GM12878 (cell line): ENCODE measurements around the gene MARVELD3. TPM values are rescaled to one million over a fixed set of nuclear protein-coding genes. Genes with fewer than 3 reads are reported as not detected.

ENCODE experiments used
- ATAC-seq: fragments of 200-7000 bp; cut with Tn5 transposase; 3 replicates; pipeline ENCODE4 v1.9.1; 2020; ENCODE audit warnings: mild to moderate bottlenecking, moderate library complexity
- BruUV-seq: library from RNA; stranded (reverse); fragments of 400-500 nt; replicated peaks from 2 replicates; lab custom pipeline; 2021; lab: Mats Ljungman, UMichigan
- CTCF ChIA-PET: fragments of 300-600 bp; sonication (Branson Sonifier 250); formaldehyde crosslinking; extraction: SDS; loops from one replicate; lab custom pipeline; 2021; ENCODE audit warnings: inconsistent platforms; lab: Yijun Ruan, JAX
- POLR2A ChIA-PET: fragments of 350-600 bp; formaldehyde crosslinking; extraction: SDS; loops from one replicate; lab custom pipeline; 2021; ENCODE audit warnings: inconsistent platforms; lab: Charles Lee
- RAD21 ChIA-PET: fragments of 300-600 bp; sonication (Branson Sonifier 250); formaldehyde crosslinking; loops from one replicate; lab custom pipeline; 2023; ENCODE audit warnings: antibody characterized with exemption; ENCODE audit not compliant: unreplicated experiment; lab: Charles Lee
- SMC1A ChIA-PET: fragments of 300-600 bp; sonication (Branson Sonifier 250); formaldehyde crosslinking; loops from one replicate; lab custom pipeline; 2023; ENCODE audit not compliant: unreplicated experiment, uncharacterized antibody; lab: Charles Lee
- DNase-seq: peaks from one replicate; pipeline ENCODE4 v3.0.0-alpha.2; 2011; ENCODE audit warnings: low read depth, low spot score
- FAIRE-seq: peaks from 3 replicates; lab custom pipeline; 2011; peaks lifted over from hg19 to GRCh38; lab: Jason Lieb, UNC
- H2AFZ ChIP-seq: 2 replicates; pipeline ENCODE4 v1.6.0; 2011; ENCODE audit warnings: low read depth, low read length, control low read depth; ENCODE audit not compliant: control insufficient read depth
- H3K27ac ChIP-seq: 2 replicates; pipeline ENCODE4 v1.5.1; 2011; ENCODE audit warnings: control low read depth; ENCODE audit not compliant: control insufficient read depth, insufficient read depth
- H3K27me3 ChIP-seq, 2 experiments: replicated peaks in 1 of 2; 2 replicates each; pipeline versions ENCODE4 v1.6.0 to v1.6.1; 2011; ENCODE audit warnings: low read length in 1 of 2; ENCODE audit not compliant: control insufficient read depth in 2 of 2, insufficient read depth in 2 of 2
- H3K36me3 ChIP-seq, 2 experiments: 2 replicates each; pipeline ENCODE4 v1.5.1; 2011; ENCODE audit warnings: low read length in 1 of 2; ENCODE audit not compliant: control insufficient read depth in 2 of 2, insufficient read depth in 2 of 2
- H3K4me1 ChIP-seq: 2 replicates; pipeline ENCODE4 v1.6.1; 2011; ENCODE audit warnings: mild to moderate bottlenecking, low read length, moderate library complexity, mixed read lengths; ENCODE audit not compliant: control insufficient read depth, insufficient read depth
- H3K4me2 ChIP-seq: 2 replicates; pipeline ENCODE4 v1.6.0; 2011; ENCODE audit warnings: control low read depth; ENCODE audit not compliant: control insufficient read depth, insufficient read depth
- H3K4me3 ChIP-seq: fragments of 200-600 bp; sonication (generic); 2 replicates; pipeline ENCODE4 v1.5.1; 2016
- H3K79me2 ChIP-seq: 2 replicates; pipeline ENCODE4 v1.6.0; 2011; ENCODE audit warnings: low read length; ENCODE audit not compliant: control insufficient read depth, insufficient read depth
- H3K9ac ChIP-seq: 2 replicates; pipeline ENCODE4 v1.8.0; 2011; ENCODE audit warnings: low read length, control low read depth, mixed read lengths; ENCODE audit not compliant: control insufficient read depth, insufficient read depth
- H3K9me3 ChIP-seq: replicated peaks from 3 replicates; pipeline ENCODE4 v1.5.1; 2011; ENCODE audit warnings: mild to moderate bottlenecking, low read length; ENCODE audit not compliant: control insufficient read depth, insufficient read depth
- H4K20me1 ChIP-seq: 2 replicates; pipeline ENCODE4 v1.6.0; 2011; ENCODE audit not compliant: control insufficient read depth, insufficient read depth
- CBFB ChIP-seq: IDR thresholded peaks from 2 replicates; pipeline ENCODE4 v1.6.1; 2016; ENCODE audit warnings: antibody characterized with exemption, low read depth
- E4F1 ChIP-seq: fragments of 450-650 bp; IDR thresholded peaks from 2 replicates; pipeline ENCODE4 v1.6.1; 2018; ENCODE audit warnings: borderline replicate concordance, mild to moderate bottlenecking; ENCODE audit not compliant: partially characterized antibody
- HDGF ChIP-seq: fragments of 450-650 bp; IDR thresholded peaks from 2 replicates; pipeline ENCODE4 v1.6.1; 2016; ENCODE audit warnings: antibody characterized with exemption
- RCOR1 ChIP-seq: conservative IDR thresholded peaks from 2 replicates; pipeline ENCODE4 v1.6.1; 2012; ENCODE audit warnings: low read depth, low read length, improper control_type of control experiment
- WGBS: methylation state at CpG from one replicate; pipeline ENCODE4 v1.1.6; 2016; ENCODE audit warnings: low lambda C conversion rate; ENCODE audit not compliant: insufficient replicate concordance, insufficient coverage; ENCODE audit errors: missing lambda C conversion rate; 5-methylcytosine and 5-hydroxymethylcytosine counted together
- in situ Hi-C: fragments of 300-500 bp; cut with MboI; formaldehyde crosslinking; loops from 9 replicates; pipeline ENCODE4 v1.14.3; 2018; ENCODE audit warnings: mixed read lengths
- intact Hi-C: fragments of 100-400 bp; cut with micrococcal nuclease; formaldehyde crosslinking; loops from one replicate; pipeline ENCODE4 v1.14.2; 2022; ENCODE audit not compliant: unreplicated experiment
- polyA plus RNA-seq, 11 experiments: library from polyadenylated mRNA; depleted of rRNA in 4 of 11; unstranded in 6 of 11; stranded (reverse) in 5 of 11; fragments of >200 nt; fragmentation: Nextera tagmentation in 4 of 11; fragmentation: Illumina TruSeq in 1 of 11; extraction: Ambion mirVana in 4 of 11; extraction: Trizol in 1 of 11; gene quantifications; 1 replicate in 1 of 11; 2 replicates in 10 of 11; pipeline versions ENCODE4 v1.2.1 to v1.2.3, GENCODE V29; 2011 to 2016; ENCODE audit warnings: inconsistent platforms in 2 of 11, missing spikeins in 2 of 11, low read depth in 1 of 11
- total RNA-seq, 4 experiments: library from RNA; depleted of rRNA in 3 of 4; stranded (reverse); fragments of >200 nt in 3 of 4; fragmentation: Illumina TruSeq in 1 of 4; extraction: Trizol in 1 of 4; gene quantifications; 2 replicates each; pipeline versions ENCODE4 v1.2.1 to v1.2.3, GENCODE V29; 2013 to 2021

Gene MARVELD3
- total and polyA plus RNA-seq, 10 of the 15 experiments (the other 5 are each of a cell fraction or from before 2014, with no cell fraction given): 0.03 to 0.18 (median 0.09) TPM; not detected in 4

GRCh38 chr16:71666928-71667707 lies 41.1 kb downstream of the MARVELD3 start:
- BruUV-seq: no TSS peak
- WGBS: 97% methylated on average over 4 of the region's 4 CpGs
- FAIRE-seq: no peak

More at GRCh38 chr16:71666928-71667707, 41.1 kb downstream of the MARVELD3 start:
- Histone ChIP-seq H4K20me1 (no peaks in the 10 kb centered on the region), H3K36me3 (peaks cover 0 to 2% of the 10 kb centered on the region in 2 experiments; a peak in 1 of 4 replicates), H3K27me3 (no peaks in the 10 kb centered on the region), H2AFZ (no peak overlapping the region), H3K4me3 (no peak overlapping the region), H3K9ac (no peak overlapping the region), H3K27ac (no peak overlapping the region), H3K4me1 (no peaks in the 10 kb centered on the region), H3K79me2 (no peaks in the 10 kb centered on the region), H3K9me3 (no peaks in the 10 kb centered on the region), H3K4me2 (no peak overlapping the region)
- ChIA-PET POLR2A (no interaction called here), RAD21 (no interaction called here), SMC1A (no interaction called here), CTCF (no interaction called here)
- intact Hi-C loops (no loop called here), in situ Hi-C loops (no loop called here)
- TF ChIP-seq CBFB (no peak), RCOR1 (no peak), HDGF (no peak), E4F1 (no peak)
- DNase-seq: no peak
- ATAC-seq: no peak
